Measurements from ENCODE around the gene NFKB1. TPM values are rescaled to one million over a fixed set of nuclear protein-coding genes. Genes with fewer than 3 reads are reported as not detected.

Gene NFKB1
- polyA plus RNA-seq, 1 donor from 2014 or later = 8.6 TPM

DNA sequence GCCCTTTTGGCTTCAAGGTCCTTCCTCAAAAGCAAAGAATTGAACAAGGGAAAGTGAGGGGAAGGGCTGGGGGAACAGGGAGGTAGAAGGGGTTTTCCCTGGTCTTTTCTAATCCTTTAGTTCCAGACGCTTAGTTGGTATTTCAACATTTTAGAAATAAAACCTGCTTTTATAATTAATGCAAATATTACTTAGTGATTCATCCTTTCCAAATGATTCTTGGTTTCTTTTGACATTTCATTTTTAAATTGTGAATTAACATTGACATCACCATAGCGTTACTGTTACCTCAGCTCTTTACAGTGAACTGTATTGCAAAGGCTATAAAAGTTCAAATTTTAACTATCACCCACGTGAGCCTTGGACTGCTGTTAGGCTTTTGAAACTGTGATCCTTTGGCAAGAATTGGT is 20.9 kb downstream of the NFKB1 start:
- Histone ChIP-seq H3K9me3 (ENCODE audit: low read length) (no peaks in the 10 kb centered on the region), H4K20me1 (ENCODE audit: insufficient read depth) (no peaks in the 10 kb centered on the region), H3K79me2 (replicated peaks; ENCODE audit: insufficient read depth, low read length) (no peaks in the 10 kb centered on the region), H3K4me3 (ENCODE audit: low read length) (no peak overlapping the region), H3K9ac (ENCODE audit: low read length) (no peak overlapping the region), H3K27me3 (ENCODE audit: insufficient read depth, low read depth, low read length) (no peaks in the 10 kb centered on the region), H3K36me3 (ENCODE audit: insufficient read depth, low read length) (no peaks in the 10 kb centered on the region), H3K9me2 (ENCODE audit: insufficient read depth, low read length) (no peaks in the 10 kb centered on the region), H3K27ac (ENCODE audit: low read length) (no peak overlapping the region), H2AFZ (ENCODE audit: low read depth, low read length) (no peak overlapping the region), H3K4me2 (ENCODE audit: low read length) (no peak overlapping the region), H3F3A (ENCODE audit: insufficient read depth, low read length, poor library complexity, severe bottlenecking) (no peaks in the 10 kb centered on the region)
- TF ChIP-seq REST (IDR thresholded peaks at IDR 0.05; ENCODE audit: borderline replicate concordance) (no peak), EP300 (conservative IDR thresholded peaks at IDR 0.05; ENCODE audit: poor library complexity, severe bottlenecking) (no peak), POLR2AphosphoS5 (IDR thresholded peaks at IDR 0.05) (no peak), SMC3 (conservative IDR thresholded peaks at IDR 0.05; ENCODE audit: poor library complexity) (no peak)
- TF ChIP-seq, protein P1, sequence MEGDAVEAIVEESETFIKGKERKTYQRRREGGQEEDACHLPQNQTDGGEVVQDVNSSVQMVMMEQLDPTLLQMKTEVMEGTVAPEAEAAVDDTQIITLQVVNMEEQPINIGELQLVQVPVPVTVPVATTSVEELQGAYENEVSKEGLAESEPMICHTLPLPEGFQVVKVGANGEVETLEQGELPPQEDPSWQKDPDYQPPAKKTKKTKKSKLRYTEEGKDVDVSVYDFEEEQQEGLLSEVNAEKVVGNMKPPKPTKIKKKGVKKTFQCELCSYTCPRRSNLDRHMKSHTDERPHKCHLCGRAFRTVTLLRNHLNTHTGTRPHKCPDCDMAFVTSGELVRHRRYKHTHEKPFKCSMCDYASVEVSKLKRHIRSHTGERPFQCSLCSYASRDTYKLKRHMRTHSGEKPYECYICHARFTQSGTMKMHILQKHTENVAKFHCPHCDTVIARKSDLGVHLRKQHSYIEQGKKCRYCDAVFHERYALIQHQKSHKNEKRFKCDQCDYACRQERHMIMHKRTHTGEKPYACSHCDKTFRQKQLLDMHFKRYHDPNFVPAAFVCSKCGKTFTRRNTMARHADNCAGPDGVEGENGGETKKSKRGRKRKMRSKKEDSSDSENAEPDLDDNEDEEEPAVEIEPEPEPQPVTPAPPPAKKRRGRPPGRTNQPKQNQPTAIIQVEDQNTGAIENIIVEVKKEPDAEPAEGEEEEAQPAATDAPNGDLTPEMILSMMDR (IDR thresholded peaks at IDR 0.05; ENCODE audit: poor library complexity, severe bottlenecking) = no peak

DNA sequence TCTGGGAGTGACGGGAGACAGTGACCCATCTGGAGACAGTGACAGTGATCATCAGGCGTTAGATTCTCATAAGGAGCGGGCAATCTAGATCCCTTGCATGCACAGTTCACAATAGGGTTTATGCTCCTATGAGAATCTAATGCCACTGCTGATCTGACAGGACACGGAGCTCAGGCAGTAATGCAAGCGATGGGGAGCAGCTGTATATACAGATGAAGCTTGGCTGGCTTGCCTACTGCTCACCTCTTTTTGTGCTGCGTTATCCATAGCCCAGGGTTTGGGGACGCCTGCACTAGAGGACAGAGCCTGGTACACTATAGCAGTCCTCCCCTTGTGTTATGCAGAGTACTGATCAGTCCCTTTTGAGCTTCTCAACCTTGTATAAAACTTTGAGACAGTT is 23.5 kb downstream of the NFKB1 start:
- Histone ChIP-seq H3K9ac (ENCODE audit: low read length) (no peak overlapping the region), H3K4me3 (ENCODE audit: low read length) (no peak overlapping the region), H4K20me1 (ENCODE audit: insufficient read depth) (no peaks in the 10 kb centered on the region), H3F3A (ENCODE audit: insufficient read depth, low read length, poor library complexity, severe bottlenecking) (no peaks in the 10 kb centered on the region), H3K9me2 (ENCODE audit: insufficient read depth, low read length) (no peaks in the 10 kb centered on the region), H3K9me3 (ENCODE audit: low read length) (no peaks in the 10 kb centered on the region), H2AFZ (ENCODE audit: low read depth, low read length) (no peak overlapping the region), H3K36me3 (ENCODE audit: insufficient read depth, low read length) (no peaks in the 10 kb centered on the region), H3K79me2 (replicated peaks; ENCODE audit: insufficient read depth, low read length) (no peaks in the 10 kb centered on the region), H3K27ac (ENCODE audit: low read length) (no peak overlapping the region), H3K4me2 (ENCODE audit: low read length) (no peak overlapping the region), H3K27me3 (ENCODE audit: insufficient read depth, low read depth, low read length) (no peaks in the 10 kb centered on the region)
- TF ChIP-seq TAF1 (IDR thresholded peaks at IDR 0.05; ENCODE audit: low read depth) (no peak), REST (IDR thresholded peaks at IDR 0.05; ENCODE audit: borderline replicate concordance) (no peak), RAD21 (conservative IDR thresholded peaks at IDR 0.05) (no peak), SMC3 (conservative IDR thresholded peaks at IDR 0.05; ENCODE audit: poor library complexity) (no peak), EP300 (conservative IDR thresholded peaks at IDR 0.05; ENCODE audit: poor library complexity, severe bottlenecking) (no peak), EZH2 (IDR thresholded peaks at IDR 0.05; ENCODE audit: borderline replicate concordance, insufficient read depth, low read length, poor library complexity, severe bottlenecking) (no peak), MXI1 (conservative IDR thresholded peaks at IDR 0.05; ENCODE audit: poor library complexity, severe bottlenecking) (no peak), POLR2AphosphoS5 (IDR thresholded peaks at IDR 0.05) (no peak)
- TF ChIP-seq, protein P1 (IDR thresholded peaks at IDR 0.05; ENCODE audit: poor library complexity, severe bottlenecking) = no peak
